HFFc6 (cell line): ENCODE data around the gene CD2BP2. TPM values are rescaled to one million over a fixed set of nuclear protein-coding genes. Genes with fewer than 3 reads are reported as not detected.

Experiments
- DNase-seq: peaks from one replicate; pipeline ENCODE4 v3.0.0-alpha.2; 2018
- H3K27ac Mint-ChIP-seq: 2 replicates; pipeline ENCODE4 v1.8.0; 2020; ENCODE audit warnings: mild to moderate bottlenecking, mixed read lengths
- H3K27me3 Mint-ChIP-seq: 2 replicates; pipeline ENCODE4 v1.8.0; 2021; ENCODE audit warnings: mild to moderate bottlenecking, moderate library complexity, mixed read lengths; ENCODE audit not compliant: insufficient read depth
- H3K36me3 Mint-ChIP-seq: 2 replicates; pipeline ENCODE4 v1.8.0; 2021; ENCODE audit warnings: low read depth, mixed read lengths
- H3K4me1 Mint-ChIP-seq: 2 replicates; pipeline ENCODE4 v1.8.0; 2020; ENCODE audit warnings: low read depth, mixed read lengths
- H3K4me3 Mint-ChIP-seq: 2 replicates; pipeline ENCODE4 v1.8.0; 2020; ENCODE audit warnings: mild to moderate bottlenecking, moderate library complexity, mixed read lengths
- H3K9me3 Mint-ChIP-seq: 2 replicates; pipeline ENCODE4 v1.8.0; 2020; ENCODE audit warnings: mild to moderate bottlenecking, mixed read lengths
- total RNA-seq, 6 experiments: library from RNA; stranded (reverse); fragmentation: NEBNext Ultra II Directional; extraction: Animal tissue kit (Norgen Biotek cat#: 25700); gene quantifications; 2 replicates in 1 of 6; 3 replicates in 5 of 6; pipeline ENCODE4 v1.2.3, GENCODE V29; 2021
- TF ChIP-seq, protein P1 (sequence below): fragments of 200-600 bp; sonication (generic); IDR thresholded peaks from 2 replicates; pipeline ENCODE4 v1.5.0; 2021; ENCODE audit warnings: antibody characterized with exemption, mild to moderate bottlenecking

CD2BP2 gene
- total RNA-seq, 6 experiments from 2014 or later = 76.2 to 91.0 (median 80.4) TPM

GRCh38 chr16:30377050-30377811 is 22.1 kb upstream of the CD2BP2 start:
- peaks cover 3% of the 10 kb centered on the region for H3K27me3 Mint-ChIP-seq

DNA sequence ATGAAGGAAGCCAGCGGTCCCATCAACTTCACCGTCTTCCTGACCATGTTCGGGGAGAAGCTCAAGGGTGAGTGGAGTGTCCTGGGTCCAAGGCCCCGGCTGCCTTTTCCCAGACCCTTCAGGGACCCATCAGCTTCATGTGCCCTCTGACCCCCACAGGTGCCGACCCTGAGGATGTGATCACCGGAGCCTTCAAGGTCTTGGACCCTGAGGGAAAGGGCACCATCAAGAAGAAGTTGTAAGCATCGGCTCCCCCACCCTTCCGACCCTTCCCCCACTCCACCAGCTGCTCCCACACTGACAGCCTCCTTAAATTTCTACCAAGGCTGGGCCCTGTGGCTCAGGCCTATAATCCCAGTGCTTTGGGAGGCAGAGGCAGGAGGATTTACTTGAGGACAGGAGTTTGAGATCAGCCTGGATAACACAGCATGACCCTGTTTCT is 21.4 kb upstream of the CD2BP2 start:
- H3K36me3 Mint-ChIP-seq = peaks cover 5% of the 10 kb centered on the region
- H3K9me3 Mint-ChIP-seq = no peaks in the 10 kb centered on the region
- H3K27me3 Mint-ChIP-seq = peaks cover 3% of the 10 kb centered on the region
- DNase-seq = no peak
- no peak overlapping the region for H3K4me3 Mint-ChIP-seq
- peak overlapping the region; percentile 100 for H3K27ac Mint-ChIP-seq
- peaks cover 29% of the 10 kb centered on the region for H3K4me1 Mint-ChIP-seq
- TF ChIP-seq, protein P1, sequence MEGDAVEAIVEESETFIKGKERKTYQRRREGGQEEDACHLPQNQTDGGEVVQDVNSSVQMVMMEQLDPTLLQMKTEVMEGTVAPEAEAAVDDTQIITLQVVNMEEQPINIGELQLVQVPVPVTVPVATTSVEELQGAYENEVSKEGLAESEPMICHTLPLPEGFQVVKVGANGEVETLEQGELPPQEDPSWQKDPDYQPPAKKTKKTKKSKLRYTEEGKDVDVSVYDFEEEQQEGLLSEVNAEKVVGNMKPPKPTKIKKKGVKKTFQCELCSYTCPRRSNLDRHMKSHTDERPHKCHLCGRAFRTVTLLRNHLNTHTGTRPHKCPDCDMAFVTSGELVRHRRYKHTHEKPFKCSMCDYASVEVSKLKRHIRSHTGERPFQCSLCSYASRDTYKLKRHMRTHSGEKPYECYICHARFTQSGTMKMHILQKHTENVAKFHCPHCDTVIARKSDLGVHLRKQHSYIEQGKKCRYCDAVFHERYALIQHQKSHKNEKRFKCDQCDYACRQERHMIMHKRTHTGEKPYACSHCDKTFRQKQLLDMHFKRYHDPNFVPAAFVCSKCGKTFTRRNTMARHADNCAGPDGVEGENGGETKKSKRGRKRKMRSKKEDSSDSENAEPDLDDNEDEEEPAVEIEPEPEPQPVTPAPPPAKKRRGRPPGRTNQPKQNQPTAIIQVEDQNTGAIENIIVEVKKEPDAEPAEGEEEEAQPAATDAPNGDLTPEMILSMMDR = no peak

More at GRCh38 chr16:30377050-30377811, 22.1 kb upstream of the CD2BP2 start:
- peak overlapping the region; percentile 97 for H3K4me3 Mint-ChIP-seq
- H3K4me1 Mint-ChIP-seq = peaks cover 24% of the 10 kb centered on the region
- no peaks in the 10 kb centered on the region for H3K9me3 Mint-ChIP-seq
- TF ChIP-seq, protein P1 = no peak
- H3K27ac Mint-ChIP-seq = peak overlapping the region; percentile 100
- peaks cover 5% of the 10 kb centered on the region for H3K36me3 Mint-ChIP-seq
- no peak for DNase-seq

DNA sequence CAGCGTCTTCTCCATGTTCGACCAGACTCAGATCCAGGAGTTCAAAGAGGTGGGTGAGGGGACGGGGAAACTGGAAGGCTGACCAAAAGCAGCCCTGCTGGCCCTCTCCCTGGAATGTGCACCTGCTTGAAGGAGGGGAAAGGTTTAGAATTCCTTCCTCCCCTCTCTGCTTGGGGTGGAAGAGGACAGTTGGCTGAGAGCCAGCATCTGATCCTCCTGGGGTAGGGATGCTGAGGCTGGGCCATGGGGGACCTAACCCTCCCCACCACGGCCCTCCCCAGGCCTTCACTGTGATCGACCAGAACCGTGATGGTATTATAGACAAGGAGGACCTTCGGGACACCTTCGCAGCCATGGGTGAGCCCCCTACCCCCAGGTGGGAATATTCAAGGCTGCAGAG is 20.8 kb upstream of the CD2BP2 start:
- H3K27ac Mint-ChIP-seq = no peak overlapping the region

DNA sequence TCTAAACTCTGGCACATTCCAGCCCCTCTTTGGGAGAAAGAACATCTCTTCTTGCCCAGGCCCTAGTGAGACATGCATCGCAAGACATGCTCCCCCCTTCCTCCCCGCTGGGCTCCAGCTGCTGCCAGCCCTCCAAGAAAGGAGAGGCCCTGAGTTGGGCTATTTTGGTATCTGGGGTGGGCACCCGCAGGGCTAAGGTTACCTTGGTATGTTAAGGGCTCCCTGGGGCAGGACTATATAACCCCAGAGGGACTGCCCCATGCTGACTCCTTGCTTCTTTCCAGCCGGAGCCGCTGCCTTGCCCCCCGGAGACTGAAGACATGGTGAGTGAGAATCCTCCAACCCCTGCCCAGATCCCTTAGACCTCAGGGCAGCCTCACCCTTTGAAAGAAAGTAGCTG is 19.4 kb upstream of the CD2BP2 start, which contains the start of gene MYL11:
MYL11 (plus strand) TSS at position 265 of the 400 bp plus-strand sequence; CDS start at position 321, 56 bp downstream.
- H3K27ac Mint-ChIP-seq = peak within 1 kb of the TSS; percentile 26; the same call in 1 of the 2 replicates
- H3K4me3 Mint-ChIP-seq = no peak within 1 kb of the TSS

More for the DNA sequence above, 20.8 kb upstream of the CD2BP2 start:
- Mint-ChIP-seq H3K36me3 (peaks cover 5% of the 10 kb centered on the region), H3K4me3 (no peak overlapping the region), H3K27me3 (peaks cover 5% of the 10 kb centered on the region), H3K9me3 (no peaks in the 10 kb centered on the region), H3K4me1 (peaks cover 35% of the 10 kb centered on the region)
- no peak for DNase-seq
- TF ChIP-seq, protein P1 = no peak

GRCh38 chr16:30372725-30373124 is 17.6 kb upstream of the CD2BP2 start:
- Mint-ChIP-seq H3K27me3 (peaks cover 9% of the 10 kb centered on the region), H3K4me3 (no peak overlapping the region), H3K4me1 (peaks cover 26% of the 10 kb centered on the region), H3K9me3 (no peaks in the 10 kb centered on the region), H3K27ac (peak overlapping the region; percentile 22; the same call in 1 of the 2 replicates), H3K36me3 (0 out of 2 replicates have a peak, but pooled peaks cover 6% of the 10 kb centered on the region)
- DNase-seq = no peak
- TF ChIP-seq, protein P1 = no peak

More for the DNA sequence above, 19.4 kb upstream of the CD2BP2 start, which contains the start of gene MYL11:
- Mint-ChIP-seq H3K9me3 (no peaks in the 10 kb centered on the region), H3K36me3 (no peaks in the 10 kb centered on the region), H3K27me3 (peaks cover 9% of the 10 kb centered on the region), H3K4me1 (peaks cover 29% of the 10 kb centered on the region)
- no peak for DNase-seq
- TF ChIP-seq, protein P1 = no peak
